Activated effector memory CD4-positive, alpha-beta T cell treated with anti-CD3 and anti-CD28 coated beads, Interleukin-2, amount 50 U/mL, for 16 hours (primary cell): ENCODE results near the gene MSRB1.
A peak's percentile ranks its signal among the peaks of the same experiment; 100 is the strongest.

Experiments used
- DNase-seq: peaks from one replicate; pipeline ENCODE4 v3.0.0-alpha.2; 2020

Gene MSRB1, protein sequence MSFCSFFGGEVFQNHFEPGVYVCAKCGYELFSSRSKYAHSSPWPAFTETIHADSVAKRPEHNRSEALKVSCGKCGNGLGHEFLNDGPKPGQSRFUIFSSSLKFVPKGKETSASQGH

DNA sequence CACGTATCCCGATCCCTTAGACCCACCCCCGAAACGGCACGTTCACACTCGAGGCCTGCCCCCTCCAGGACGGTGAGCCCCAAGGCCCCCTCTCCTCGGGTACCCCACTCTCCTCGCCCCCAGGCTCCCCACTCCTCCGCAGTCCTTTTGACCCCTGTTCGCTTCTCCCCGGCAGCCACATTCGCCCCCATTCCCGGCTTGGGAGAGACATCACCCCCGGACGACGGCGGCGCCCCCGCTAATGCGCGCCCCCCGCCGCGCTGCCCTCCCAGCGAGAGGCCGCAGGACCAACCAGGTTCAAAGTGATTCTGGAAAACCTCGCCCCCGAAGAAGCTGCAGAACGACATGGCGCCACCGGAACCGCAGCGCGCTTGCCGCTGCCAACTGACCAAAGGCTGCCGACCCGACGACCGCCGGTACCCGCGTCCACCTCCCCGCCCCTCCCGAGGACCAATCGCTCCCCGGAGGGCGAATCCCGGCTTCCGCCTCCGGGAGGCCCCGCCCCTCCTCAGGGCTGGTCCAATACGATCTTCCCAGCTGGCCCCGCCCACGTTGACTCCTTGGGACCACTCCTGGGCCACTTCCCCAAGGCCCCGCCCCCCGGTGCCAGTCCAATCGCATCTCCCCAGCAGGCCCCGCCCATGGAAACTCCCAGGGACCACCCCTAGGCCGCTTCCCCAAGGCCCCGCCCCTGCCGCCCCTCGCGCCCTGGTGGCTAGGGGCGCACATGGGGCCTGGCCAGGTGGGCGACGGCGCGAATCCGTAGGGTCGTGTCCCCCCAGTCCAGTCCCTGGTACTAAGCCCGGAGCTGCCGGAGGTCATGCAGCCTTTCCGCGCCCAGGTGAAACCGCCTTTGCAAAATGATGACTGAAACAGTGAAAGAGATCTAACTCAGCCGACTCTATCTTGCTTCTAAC is at the start of gene MSRB1:
Gene MSRB1, minus strand, starts transcription at position 390 of the 917 bp plus-strand sequence. Its CDS starts 43 bp downstream, at position 347.
- peak; percentile 100 for DNase-seq

DNA sequence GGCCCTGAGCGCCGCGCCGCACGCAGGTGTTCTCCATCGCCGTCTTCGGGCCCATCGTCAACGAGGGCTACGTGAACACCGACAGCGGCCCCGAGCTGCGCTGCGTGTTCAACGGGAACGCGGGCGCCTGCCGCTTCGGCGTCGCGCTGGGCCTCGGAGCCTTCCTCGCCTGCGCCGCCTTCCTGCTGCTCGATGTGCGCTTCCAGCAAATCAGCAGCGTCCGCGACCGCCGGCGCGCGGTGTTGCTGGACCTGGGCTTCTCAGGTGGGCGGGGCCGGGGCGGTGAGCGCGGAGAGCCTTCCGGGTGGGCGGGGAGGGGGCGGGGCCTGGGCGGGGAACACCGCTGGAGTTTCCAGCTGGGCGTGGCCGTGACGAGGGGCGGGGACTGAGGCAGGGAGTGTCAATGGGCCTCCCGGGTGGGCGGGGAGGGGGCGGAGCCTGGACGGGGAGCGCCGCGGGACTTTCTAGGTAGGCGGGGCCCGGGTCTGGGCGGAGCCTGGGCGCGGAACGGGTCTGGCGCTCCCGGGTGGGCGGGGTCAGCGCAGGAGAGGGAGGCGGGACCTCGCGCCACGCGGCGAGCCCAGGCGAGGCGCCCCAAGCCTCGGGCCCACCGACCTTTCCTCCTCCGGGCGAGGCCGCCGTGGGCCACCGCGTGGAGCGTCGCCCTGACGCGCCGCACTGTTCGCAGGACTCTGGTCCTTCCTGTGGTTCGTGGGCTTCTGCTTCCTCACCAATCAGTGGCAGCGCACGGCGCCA is 49.1 kb upstream of the MSRB1 start:
- DNase-seq, result peak; percentile 98

DNA sequence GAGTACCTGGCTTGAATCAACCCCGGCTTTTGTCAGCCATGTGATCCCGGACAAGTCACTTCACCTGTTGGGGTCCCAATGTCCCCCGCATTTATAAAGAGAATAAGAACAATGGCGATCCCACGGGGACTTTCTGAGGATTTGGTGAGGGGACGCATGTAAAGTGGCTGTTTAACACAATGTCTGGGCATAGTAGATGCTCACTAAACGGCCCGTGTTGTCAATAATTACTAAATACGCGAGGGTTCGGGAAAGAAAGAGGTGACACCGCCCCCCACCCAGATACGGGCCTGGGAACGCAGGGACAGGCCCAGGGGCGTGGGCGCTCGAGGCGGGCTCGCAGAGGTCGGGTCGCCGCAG is 48.6 kb upstream of the MSRB1 start:
- DNase-seq, result no peak

DNA sequence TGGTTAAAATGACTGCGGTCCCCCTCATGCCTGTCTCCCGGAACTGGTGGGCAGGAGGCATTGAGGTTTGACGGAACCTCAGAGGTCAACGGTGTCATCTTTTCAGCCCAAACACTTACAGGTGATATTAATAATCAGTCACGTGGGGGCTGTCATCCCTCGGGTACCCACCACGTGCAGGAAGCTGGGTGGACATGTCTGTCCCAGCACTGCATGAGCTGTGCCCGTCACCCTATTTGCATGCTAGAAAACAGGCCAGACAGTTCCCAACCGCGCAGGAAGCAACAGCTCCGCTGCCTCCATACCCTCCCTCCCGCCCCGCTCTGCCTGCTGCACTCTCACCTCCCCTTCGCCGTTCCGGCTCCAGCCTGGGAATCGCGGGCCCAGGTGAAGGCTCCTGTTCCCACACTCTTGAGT is 48.1 kb upstream of the MSRB1 start:
- DNase-seq, result peak; percentile 79

DNA sequence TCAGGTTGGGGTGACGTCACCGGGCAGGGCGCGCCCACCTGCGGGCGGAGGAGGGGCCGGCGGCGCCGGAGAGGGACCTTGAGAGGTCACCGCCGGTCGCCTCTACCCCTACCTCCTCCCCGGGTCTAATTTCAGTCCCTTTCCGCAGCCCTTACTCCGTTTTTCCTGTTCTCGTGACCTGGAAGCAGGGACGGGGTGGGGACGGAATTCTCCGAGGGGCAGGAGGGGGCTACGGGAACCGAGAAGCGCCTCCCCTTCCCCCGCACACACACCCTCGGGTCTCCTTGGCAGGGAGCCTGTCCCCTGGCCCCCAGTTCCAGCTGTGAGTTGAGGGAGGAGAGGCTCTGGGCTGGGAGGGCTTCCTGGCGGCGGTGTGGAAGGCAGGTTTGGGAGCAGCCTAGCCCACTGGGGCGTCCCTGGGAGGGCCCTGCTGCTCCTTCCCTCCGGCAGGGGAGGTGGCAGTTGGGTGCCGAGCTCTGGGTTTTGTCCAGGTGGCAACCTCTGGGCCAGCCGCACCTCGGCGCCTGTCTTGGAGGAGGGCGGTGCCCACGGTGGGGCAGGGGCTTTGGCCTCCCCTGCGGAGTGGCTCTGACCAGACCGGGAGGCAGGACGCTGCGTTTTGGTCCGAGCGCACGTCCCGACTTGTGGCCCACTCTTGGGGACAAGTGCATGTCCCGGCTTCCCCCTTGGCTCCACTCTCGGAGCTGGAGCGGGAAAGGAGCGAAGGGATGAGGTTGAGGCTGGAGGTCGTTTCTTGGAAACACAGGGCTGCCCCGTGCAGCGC is 47.5 kb upstream of the MSRB1 start:
- peak; percentile 82 for DNase-seq

DNA sequence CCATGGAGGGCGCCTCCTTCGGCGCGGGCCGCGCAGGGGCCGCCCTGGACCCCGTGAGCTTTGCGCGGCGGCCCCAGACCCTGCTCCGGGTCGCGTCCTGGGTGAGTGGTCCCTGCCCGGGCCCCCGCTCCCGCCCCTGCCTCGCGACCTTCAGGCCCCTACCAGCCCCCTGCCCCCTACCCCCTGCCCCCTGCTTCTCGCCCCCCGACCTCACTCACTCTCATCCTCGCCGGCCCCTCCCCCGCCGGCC is 47.0 kb upstream of the MSRB1 start:
- no peak for DNase-seq

DNA sequence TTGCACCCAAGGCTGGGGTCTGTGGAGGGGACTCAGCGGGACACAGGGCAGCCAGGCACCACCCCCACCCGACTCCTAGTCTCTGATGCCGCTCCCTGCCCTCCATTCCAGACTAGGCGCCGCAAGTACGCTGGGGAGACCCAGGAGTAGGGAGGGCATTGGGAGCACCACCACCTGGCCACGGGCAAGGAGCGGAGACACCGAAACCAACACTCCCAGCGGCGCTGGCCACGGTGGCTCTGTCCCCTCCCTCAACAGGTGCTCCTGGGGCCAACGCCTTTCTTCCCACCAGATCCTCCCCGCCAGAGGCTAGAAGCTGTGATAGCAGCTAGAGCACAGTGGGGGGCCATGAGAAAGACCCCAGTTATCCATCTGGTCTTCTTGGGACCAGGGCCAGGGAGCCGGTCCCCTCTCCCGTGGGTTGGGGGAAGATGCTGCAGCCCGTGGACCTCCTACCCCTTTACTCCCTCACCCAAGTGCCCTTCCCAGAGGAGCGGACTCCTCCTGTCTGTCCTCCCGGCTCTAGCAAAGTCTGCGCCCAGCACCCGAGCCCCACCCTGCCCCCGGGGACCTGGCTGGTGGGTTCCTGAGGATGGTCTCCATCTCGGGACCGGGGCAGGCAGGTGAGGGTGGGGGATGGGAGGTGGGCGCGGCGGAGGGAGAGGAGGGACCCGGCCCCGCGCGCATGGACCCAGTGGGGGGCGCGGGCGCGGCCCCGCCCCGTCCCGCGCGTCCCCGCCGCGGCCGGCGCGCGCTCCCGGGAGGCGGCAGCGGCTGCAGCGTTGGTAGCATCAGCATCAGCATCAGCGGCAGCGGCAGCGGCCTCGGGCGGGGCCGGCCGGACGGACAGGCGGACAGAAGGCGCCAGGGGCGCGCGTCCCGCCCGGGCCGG is 46.5 kb upstream of the MSRB1 start, which contains the start of gene SYNGR3:
Gene SYNGR3, plus strand, starts transcription at position 762 of the 892 bp plus-strand sequence. CDS start 133 bp downstream, outside the sequence.
- DNase-seq, result no peak

DNA sequence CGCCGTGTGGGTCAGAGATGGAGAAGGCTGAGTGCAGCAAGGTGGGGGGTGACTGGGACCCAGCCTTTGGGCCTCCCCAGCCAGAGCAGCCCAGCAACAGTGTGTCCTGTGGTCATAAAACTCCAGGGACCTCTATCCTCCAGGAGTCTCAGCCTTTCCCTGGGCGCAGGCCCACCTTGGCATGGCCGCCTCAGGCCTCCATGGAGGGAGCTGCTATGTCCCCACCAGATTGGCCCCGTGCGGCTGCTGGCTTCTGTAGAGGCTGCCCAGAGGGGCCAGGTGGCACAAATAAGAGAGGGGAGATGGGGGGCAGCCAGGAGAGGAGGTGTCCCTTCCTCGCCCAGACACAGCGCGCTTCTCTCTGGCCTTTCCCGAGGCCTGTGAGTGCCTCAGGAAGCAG is 44.2 kb upstream of the MSRB1 start:
- no peak for DNase-seq

DNA sequence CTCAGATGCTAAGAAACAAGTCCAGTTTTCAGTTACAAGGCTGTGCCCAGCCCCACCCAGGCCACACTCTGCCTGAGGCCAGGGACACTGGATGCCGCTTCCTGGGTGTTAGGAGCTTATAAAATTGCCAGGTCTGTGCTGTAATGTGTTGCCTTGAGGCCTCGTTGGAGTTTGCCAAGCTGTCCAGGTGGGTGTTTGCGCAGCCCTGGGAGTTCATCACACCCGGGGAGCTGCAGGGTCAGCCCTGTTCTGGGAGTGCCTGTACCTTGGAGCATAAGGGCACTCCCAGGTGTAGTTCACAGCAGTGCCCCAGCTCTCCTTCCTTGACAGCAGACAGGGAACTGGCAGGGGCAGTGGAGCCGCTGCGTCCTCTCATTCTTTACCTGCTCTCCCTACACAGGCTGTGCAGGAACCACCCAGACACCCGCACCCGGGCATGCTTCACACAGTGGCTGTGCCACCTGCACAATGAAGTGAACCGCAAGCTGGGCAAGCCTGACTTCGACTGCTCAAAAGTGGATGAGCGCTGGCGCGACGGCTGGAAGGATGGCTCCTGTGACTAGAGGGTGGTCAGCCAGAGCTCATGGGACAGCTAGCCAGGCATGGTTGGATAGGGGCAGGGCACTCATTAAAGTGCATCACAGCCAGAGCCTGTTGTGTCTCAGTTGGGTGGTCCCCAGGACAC is 42.6 kb upstream of the MSRB1 start:
- DNase-seq, result no peak

DNA sequence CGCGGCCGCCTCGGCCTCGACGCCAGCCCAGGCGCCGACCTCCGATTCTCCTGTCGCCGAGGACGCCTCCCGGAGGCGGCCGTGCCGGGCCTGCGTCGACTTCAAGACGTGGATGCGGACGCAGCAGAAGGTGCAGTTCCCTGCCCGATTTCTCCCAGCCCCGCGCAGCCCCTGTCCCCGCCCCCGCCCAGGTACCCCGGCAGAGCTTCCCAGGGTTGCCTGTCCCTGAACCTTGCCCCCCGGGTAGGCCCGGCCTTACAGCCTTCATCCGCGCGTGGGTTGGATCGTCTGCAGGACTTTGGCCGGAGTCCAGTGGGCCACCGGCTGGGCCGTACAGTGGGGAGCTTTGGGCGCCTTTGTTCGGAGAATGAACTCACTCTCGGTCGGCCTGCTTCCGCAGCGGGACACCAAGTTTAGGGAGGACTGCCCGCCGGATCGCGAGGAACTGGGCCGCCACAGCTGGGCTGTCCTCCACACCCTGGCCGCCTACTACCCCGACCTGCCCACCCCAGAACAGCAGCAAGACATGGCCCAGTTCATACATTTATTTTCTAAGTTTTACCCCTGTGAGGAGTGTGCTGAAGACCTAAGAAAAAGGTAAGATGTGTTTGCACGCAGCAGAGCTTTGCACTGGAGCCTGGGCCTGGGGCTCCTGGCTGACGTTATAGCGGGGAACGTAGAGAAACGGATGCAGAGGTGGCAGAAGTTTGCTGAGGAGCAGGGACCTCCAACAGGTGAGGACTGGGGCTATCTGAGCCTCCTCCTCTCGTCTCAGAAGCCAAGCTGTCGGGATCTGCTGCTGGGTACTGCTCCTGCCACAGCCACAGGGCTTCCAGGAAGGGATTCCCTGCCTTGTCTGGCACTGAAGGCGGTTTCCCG is 41.6 kb upstream of the MSRB1 start:
- DNase-seq, result no peak

DNA sequence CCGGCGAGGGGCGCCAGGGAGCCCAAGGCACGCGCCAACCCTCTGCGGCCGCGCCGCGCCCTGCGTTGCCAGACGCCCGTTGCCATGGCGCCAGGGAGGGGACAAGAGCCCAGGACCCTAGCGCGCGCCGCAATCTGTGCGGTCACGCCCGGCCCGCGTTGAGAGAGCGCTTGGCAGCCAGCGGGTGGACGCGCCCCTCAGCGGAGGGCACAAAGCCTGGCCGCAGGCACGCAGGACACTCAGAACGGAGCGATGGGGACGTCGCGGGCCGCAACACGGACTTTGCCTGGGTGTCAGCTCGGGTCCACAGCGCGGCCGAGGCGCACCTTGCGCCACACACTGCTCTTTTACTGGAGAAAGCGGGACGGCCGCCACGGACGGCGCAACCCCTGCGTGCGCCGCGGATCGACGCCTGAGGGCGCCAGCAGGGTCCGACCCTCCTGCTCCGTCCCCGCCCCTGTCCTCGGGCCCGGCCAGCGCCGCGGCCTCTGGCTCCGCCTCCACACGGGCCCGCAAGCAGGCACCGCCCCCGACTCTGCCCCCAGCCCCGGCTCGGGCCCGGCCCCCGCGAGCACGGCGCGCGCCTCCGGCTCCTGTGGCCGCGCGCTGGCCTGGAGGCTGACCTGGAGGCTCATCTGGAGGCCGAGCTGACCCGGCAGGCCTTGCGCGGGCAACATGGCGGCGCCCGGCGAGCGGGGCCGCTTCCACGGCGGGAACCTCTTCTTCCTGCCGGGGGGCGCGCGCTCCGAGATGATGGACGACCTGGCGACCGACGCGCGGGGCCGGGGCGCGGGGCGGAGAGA is 40.7 kb upstream of the MSRB1 start, which contains the start of gene GFER:
Gene GFER, plus strand, starts transcription at position 650 of the 803 bp plus-strand sequence. Its CDS starts 26 bp downstream, at position 676.
- peak; percentile 89 for DNase-seq

DNA sequence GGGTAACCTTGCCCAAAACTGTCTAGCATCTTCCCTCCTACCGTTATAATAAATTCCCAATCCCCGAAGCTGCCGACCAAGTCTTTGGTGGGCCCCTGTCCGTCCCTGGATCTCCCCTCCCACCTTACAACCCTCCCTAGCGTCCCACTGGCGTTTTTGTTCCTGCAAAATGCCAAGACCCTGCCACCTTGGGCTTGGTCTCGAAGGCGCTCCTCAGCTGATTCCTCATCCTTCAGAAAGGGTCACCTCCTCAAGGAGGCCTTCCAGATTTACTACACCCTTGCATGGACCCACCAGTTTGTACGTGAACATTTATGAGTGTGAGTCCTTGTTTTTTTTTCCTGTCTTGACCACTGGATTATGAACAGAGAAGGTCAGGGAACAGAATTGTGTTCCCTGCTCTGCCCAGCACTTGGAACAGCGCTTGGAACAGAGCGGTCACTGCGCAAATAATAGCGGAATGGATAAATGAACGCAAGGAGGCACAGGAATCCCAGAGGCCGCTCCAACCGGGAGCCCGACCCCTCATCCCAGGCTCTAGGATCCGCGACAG is 40.1 kb upstream of the MSRB1 start:
- DNase-seq, result no peak

DNA sequence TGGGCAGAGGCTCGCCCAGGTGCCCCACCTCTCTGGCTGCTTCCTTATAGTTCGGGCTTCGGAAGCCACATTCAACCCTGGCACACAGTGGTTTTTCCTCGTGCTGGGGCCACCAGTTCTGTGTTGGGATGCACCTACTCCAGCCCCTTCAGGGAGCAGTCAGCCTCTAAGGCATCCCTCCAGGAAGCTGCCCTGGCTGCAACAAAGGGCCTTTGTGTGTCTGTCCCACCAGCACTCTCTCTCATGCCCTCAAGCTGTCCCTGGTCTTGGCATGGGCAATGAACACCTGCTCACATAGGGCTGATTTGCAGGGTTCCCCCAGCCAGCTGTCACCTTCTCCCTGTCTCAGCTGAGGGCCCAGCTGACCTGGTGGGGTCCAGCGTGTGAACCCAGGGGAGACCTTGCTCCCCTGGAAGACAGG is 39.0 kb upstream of the MSRB1 start:
- DNase-seq, result no peak

DNA sequence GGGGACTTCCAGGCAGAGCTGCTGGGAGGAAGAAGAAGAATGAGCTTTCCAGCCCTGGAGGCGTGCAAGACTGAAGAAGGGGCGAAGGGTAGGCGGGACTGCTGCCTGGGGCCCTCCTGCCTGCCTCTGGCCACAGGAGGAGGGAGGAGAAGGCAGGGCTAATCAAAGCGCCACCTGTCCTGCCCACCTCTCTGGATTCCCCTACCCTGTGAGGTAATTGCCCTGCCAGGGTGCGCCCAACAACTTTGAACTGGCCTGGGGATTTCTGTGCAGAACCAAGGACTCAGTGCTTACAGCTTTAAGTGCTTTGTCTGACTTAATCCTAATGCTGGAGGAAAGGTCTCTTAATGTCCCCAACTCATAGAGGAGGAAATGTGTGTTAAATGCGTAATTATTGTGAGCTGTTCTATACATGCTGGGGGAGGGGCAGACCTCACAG is 38.4 kb upstream of the MSRB1 start, which contains the start of gene NOXO1:
Gene NOXO1, minus strand, starts transcription at position 72 of the 439 bp plus-strand sequence. CDS start 290 bp downstream, outside the sequence.
- DNase-seq, result no peak

DNA sequence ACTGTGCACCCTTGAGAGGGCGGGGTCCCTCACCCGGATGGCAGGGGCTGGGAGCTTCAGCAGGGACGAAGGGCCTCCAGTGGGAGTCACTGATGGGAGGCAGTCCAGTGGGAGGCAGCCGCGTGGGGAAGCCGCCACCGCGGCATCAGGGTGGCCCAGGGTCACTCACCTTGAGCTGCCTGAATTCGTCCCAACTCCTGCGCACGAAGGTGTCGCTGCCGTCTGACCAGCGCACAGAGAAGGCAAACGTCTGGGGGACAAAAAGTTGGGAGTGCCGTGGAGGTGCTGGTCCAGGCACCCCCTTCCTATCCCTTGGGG is 37.7 kb upstream of the MSRB1 start:
- DNase-seq, result no peak

DNA sequence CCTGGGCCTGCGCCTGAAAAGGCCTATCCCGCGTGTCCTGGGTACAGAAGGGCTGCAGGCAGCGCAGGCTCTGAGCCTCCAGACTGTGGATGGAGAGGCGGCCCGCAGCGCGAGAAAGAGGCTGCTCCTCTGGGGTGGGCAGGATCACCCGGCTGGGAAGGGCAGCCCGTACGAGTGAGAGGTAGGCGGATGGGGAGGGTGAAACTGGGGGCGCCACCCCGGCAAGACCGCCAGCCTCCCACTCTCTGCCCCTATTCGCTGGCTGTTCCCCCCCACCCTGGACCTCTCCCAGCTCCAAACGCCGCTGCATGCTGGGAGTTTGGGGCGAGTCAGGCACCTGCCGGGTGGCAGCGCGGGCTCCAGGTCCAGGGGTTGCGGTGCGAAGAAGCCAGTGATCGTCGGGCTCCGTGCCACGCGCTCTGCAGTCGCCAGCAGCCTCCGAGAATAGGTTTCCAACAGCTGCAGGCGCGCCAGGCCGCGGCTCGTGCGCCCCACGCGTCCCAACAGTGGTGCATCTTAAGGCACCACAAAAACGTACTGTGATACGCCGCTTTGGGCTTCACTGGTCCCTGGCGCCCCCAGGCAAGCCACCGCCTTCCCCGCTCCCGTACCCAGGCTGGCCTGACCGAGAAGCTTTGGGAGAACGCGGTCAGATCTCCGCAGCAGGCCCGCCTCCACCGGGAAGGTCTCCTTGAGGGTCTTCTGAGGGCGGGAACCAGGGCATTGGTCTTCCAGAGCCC is 37.2 kb upstream of the MSRB1 start:
- no peak for DNase-seq

DNA sequence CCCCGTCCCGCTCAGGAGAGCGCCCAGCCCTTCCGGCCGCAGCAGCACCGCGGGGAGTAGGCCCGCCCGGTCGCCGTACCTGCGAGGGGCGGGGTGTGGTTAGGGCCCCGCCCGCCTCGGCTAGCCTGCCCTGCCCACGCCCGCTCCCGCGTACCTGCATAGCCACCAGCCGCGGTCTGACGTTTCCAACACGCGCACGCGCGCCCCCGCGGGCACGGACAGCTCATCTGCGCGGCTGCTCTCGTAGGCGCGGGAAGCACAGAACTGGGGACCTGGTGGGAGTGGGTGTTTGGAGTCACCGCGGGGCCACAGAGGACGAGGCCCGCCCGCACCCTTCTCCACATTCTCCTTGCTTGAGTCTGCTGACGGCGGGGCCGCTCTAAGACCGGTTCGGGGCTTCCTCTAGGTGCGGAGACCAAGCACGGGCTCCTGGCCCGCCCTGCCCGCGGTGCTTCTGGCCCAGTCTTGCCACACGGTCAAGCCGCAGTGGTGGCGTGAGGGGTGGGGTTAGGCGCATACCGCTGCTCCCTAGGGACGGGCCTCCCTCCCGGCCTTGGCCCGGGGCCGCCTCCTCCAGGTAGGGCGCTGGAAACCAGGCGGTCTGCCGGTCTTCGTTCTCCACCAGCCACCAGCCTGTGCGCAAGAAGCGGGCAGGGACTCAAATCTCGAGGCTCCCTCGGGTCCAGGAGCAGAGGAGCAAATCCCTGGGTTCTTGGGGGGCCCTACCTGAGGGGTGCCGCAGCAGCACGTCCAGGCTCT is 36.5 kb upstream of the MSRB1 start:
- peak; percentile 80 for DNase-seq
